ENCODE results near the gene TMEM255B. TPM values are rescaled to one million over a fixed set of nuclear protein-coding genes. Genes with fewer than 3 reads are reported as not detected.

Gene TMEM255B
- total and polyA plus RNA-seq, 2 of the 4 experiments (the other 2 are of a cell fraction), result 0.36 to 0.94 TPM

DNA sequence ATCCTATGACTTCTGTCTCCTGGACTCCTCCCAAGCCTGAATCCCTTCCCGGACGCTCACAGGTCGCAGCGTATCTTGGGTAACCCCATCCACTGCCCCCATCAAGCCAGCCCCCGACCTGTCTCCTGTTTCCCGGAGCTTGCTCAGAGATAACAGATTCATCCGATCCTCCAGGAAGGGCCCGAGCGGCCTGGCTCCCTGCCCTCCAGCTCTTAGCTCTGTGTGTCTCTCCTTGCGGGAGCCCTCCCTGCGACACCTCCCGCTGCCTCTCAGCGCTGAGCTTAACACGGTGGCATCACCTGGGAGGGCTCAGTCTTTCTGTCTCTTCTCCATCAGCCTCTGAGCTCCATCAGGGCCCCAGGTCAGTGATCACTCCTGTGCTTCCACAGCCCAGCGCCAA lies 4.3 kb upstream of the TMEM255B start:
- H3K4ac ChIP-seq (ENCODE audit: low read depth, low read length), result no peak overlapping the region
- H2BK5ac ChIP-seq (ENCODE audit: low read depth, low read length, poor library complexity, severe bottlenecking), result no peak overlapping the region
- peaks cover 8% of the 10 kb centered on the region for H3K9me1 ChIP-seq (ENCODE audit: insufficient read depth, low read length)
- no peak for TF ChIP-seq ELK1 (IDR thresholded peaks at IDR 0.05; ENCODE audit: borderline replicate concordance, low read depth, low read length)
- no peak for TF ChIP-seq RAD21 (IDR thresholded peaks at IDR 0.05; ENCODE audit: low read length)
- TF ChIP-seq MAZ (IDR thresholded peaks at IDR 0.05; ENCODE audit: borderline replicate concordance, low read depth, low read length), result no peak
- TF ChIP-seq MAFK (IDR thresholded peaks at IDR 0.05; ENCODE audit: low read depth, low read length), result no peak
- no peak for TF ChIP-seq CEBPB (IDR thresholded peaks at IDR 0.05; ENCODE audit: low read depth, low read length)
- no peak for TF ChIP-seq NFE2L2 (IDR thresholded peaks at IDR 0.05; ENCODE audit: low read depth, low read length)
- TF ChIP-seq, protein P1, sequence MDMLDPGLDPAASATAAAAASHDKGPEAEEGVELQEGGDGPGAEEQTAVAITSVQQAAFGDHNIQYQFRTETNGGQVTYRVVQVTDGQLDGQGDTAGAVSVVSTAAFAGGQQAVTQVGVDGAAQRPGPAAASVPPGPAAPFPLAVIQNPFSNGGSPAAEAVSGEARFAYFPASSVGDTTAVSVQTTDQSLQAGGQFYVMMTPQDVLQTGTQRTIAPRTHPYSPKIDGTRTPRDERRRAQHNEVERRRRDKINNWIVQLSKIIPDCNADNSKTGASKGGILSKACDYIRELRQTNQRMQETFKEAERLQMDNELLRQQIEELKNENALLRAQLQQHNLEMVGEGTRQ (IDR thresholded peaks at IDR 0.05; ENCODE audit: low read depth, low read length), result no peak
- TF ChIP-seq BHLHE40 (IDR thresholded peaks at IDR 0.05; ENCODE audit: low read depth, low read length), result no peak
- TF ChIP-seq CHD1 (IDR thresholded peaks at IDR 0.05; ENCODE audit: low read depth, low read length), result no peak
- TF ChIP-seq, protein P2, sequence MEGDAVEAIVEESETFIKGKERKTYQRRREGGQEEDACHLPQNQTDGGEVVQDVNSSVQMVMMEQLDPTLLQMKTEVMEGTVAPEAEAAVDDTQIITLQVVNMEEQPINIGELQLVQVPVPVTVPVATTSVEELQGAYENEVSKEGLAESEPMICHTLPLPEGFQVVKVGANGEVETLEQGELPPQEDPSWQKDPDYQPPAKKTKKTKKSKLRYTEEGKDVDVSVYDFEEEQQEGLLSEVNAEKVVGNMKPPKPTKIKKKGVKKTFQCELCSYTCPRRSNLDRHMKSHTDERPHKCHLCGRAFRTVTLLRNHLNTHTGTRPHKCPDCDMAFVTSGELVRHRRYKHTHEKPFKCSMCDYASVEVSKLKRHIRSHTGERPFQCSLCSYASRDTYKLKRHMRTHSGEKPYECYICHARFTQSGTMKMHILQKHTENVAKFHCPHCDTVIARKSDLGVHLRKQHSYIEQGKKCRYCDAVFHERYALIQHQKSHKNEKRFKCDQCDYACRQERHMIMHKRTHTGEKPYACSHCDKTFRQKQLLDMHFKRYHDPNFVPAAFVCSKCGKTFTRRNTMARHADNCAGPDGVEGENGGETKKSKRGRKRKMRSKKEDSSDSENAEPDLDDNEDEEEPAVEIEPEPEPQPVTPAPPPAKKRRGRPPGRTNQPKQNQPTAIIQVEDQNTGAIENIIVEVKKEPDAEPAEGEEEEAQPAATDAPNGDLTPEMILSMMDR (conservative IDR thresholded peaks at IDR 0.05; ENCODE audit: low read depth, low read length), result no peak
- TF ChIP-seq SMC3 (IDR thresholded peaks at IDR 0.05; ENCODE audit: low read depth, low read length), result no peak
- no peak for TF ChIP-seq RCOR1 (IDR thresholded peaks at IDR 0.05; ENCODE audit: insufficient replicate concordance, low read length)
- no peak for TF ChIP-seq FOS (IDR thresholded peaks at IDR 0.05; ENCODE audit: low read depth, low read length)
- no peak for TF ChIP-seq POLR2A (IDR thresholded peaks at IDR 0.05; ENCODE audit: low read depth, low read length)
- no peak for TF ChIP-seq MXI1 (IDR thresholded peaks at IDR 0.05; ENCODE audit: borderline replicate concordance, low read depth, low read length)
- TF ChIP-seq RFX5 (IDR thresholded peaks at IDR 0.05; ENCODE audit: low read depth, low read length), result no peak
- H3K36me3 ChIP-seq (ENCODE audit: control insufficient read depth, insufficient read depth, low read length), result no peaks in the 10 kb centered on the region
- H2BK120ac ChIP-seq (ENCODE audit: low read depth, low read length), result no peak overlapping the region
- CTCF ChIA-PET, result no interaction called here
- no peak overlapping the region for H3K23ac ChIP-seq (ENCODE audit: low read depth, low read length)
- H2AFZ ChIP-seq (replicated peaks; ENCODE audit: low read length, poor library complexity), result no peak overlapping the region
- peaks cover 4% of the 10 kb centered on the region; the same call in 1 of the 2 replicates for H4K20me1 ChIP-seq (ENCODE audit: insufficient read depth, low read length)
- POLR2A ChIA-PET (ENCODE audit: unreplicated experiment), result no interaction called here
- dilution Hi-C loops (cut with HindIII; ENCODE audit: low sequenced_read_pairs, unreplicated experiment), result no loop called here
- no peak overlapping the region for H4K5ac ChIP-seq (ENCODE audit: low read depth, low read length)
- in situ Hi-C loops (cut with MboI; ENCODE audit: low sequenced_read_pairs), result no loop called here
- no peak overlapping the region for H3K27ac ChIP-seq (ENCODE audit: insufficient read depth, low read length)
- no peak overlapping the region for H4K8ac ChIP-seq (ENCODE audit: low read depth in 2 of 2, low read length in 2 of 2)
- DNase-seq (no peak), ATAC-seq (ENCODE audit: low read depth) (no peak)
- BruUV-seq (replicated peaks), result no TSS peak
- WGBS, 2 experiments (ENCODE audit: extremely low coverage in 2 of 2, insufficient read length in 1 of 2), result 45% methylated on average over 14 of the region's 15 CpGs; no CpG with 5 or more reads in 1 of the 2 experiments
- H4K91ac ChIP-seq (ENCODE audit: insufficient read depth, low read depth, low read length), result no peak overlapping the region
- H3K14ac ChIP-seq (replicated peaks; ENCODE audit: low read depth, low read length), result no peak overlapping the region
- H3K4me1 ChIP-seq (ENCODE audit: control insufficient read depth, insufficient read depth, low read length), result peaks cover 3% of the 10 kb centered on the region; the same call in 1 of the 2 replicates
- no peak overlapping the region for H3K18ac ChIP-seq (ENCODE audit: low read depth, low read length)
- no peak overlapping the region for H3K4me3 ChIP-seq (ENCODE audit: insufficient read depth, low read depth, low read length)
- H3K79me1 ChIP-seq (ENCODE audit: low read depth in 1 of 2, low read length in 2 of 2), result no peaks in the 10 kb centered on the region
- no peak overlapping the region for H2AK9ac ChIP-seq (replicated peaks; ENCODE audit: low read depth, low read length, poor library complexity)
- H3K9ac ChIP-seq (ENCODE audit: low read depth, low read length), result no peak overlapping the region
- H2BK20ac ChIP-seq (ENCODE audit: low read depth, low read length), result no peak overlapping the region
- intact Hi-C loops (cut with micrococcal nuclease), result no loop called here
- H3K4me2 ChIP-seq (ENCODE audit: low read depth, low read length), result no peak overlapping the region
- no peak overlapping the region for H2AK5ac ChIP-seq (ENCODE audit: low read depth, low read length)
- no peak overlapping the region for H2BK15ac ChIP-seq (ENCODE audit: low read depth, low read length)
- H3K9me3 ChIP-seq (ENCODE audit: control insufficient read depth, insufficient read depth, low read length), result no peaks in the 10 kb centered on the region
- peaks cover 32% of the 10 kb centered on the region for H3K27me3 ChIP-seq (ENCODE audit: control insufficient read depth, insufficient read depth, low read length)
- no peak overlapping the region for H3K56ac ChIP-seq (ENCODE audit: extremely low read depth, insufficient read depth, low read length)

Data from IMR-90 (cell line).